ENCODE data around the gene SCAF1.

The SCAF1 gene

DNA sequence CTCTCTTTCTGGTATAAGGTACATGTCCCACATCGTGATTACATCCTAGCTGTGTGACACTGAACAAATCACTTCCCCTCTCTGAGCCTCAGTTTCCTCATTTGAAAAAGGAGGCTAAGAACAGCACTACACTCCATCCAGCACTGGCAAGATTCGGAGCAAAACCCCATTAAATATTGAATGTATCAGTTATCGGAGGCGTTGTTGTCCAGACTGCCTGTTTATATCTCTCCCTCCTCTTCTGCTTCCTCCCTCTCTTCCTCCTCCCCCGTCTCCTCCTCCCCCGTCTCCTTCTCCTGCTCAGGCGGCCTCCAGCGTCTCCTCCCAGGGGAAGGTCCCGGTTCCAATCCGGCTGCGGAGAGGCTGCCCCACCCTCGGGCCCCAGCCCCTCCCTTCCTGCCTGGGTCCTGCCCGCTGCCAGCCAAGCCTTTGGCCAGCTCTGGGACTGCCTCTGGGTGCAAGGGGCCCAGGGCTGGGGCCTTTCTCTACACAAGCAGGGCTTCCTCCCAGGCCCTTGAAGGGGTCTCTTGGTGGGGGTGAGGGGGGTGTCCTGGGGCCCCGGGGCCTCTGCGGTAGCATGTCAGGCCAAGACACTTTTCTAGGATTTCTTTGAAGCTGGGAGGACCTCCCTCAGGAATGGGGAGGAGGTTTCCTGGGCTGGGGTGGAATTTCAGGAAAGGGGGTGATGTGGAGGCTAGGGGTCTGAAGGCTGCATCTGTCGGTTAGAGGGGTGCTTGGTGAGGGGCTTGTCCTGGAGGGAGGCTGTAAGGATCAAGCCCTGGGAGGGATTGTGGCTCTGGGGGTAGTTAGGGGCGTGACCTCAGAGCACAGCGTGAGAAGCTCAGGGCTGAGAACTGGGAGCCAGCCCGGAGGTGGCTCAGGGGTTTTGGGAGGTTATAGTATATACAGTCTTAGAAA is 3.9 kb upstream of the SCAF1 start:
- DNase-seq (ENCODE audit: low spot score): no peak
- TF ChIP-seq, protein P1, sequence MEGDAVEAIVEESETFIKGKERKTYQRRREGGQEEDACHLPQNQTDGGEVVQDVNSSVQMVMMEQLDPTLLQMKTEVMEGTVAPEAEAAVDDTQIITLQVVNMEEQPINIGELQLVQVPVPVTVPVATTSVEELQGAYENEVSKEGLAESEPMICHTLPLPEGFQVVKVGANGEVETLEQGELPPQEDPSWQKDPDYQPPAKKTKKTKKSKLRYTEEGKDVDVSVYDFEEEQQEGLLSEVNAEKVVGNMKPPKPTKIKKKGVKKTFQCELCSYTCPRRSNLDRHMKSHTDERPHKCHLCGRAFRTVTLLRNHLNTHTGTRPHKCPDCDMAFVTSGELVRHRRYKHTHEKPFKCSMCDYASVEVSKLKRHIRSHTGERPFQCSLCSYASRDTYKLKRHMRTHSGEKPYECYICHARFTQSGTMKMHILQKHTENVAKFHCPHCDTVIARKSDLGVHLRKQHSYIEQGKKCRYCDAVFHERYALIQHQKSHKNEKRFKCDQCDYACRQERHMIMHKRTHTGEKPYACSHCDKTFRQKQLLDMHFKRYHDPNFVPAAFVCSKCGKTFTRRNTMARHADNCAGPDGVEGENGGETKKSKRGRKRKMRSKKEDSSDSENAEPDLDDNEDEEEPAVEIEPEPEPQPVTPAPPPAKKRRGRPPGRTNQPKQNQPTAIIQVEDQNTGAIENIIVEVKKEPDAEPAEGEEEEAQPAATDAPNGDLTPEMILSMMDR (IDR thresholded peaks at IDR 0.05; ENCODE audit: borderline replicate concordance, control extremely low read depth, extremely low read depth, insufficient read depth, missing control alignments): no peak
- in situ Hi-C loops (cut with MboI; ENCODE audit: low sequenced_read_pairs, unreplicated experiment): no loop called here

DNA sequence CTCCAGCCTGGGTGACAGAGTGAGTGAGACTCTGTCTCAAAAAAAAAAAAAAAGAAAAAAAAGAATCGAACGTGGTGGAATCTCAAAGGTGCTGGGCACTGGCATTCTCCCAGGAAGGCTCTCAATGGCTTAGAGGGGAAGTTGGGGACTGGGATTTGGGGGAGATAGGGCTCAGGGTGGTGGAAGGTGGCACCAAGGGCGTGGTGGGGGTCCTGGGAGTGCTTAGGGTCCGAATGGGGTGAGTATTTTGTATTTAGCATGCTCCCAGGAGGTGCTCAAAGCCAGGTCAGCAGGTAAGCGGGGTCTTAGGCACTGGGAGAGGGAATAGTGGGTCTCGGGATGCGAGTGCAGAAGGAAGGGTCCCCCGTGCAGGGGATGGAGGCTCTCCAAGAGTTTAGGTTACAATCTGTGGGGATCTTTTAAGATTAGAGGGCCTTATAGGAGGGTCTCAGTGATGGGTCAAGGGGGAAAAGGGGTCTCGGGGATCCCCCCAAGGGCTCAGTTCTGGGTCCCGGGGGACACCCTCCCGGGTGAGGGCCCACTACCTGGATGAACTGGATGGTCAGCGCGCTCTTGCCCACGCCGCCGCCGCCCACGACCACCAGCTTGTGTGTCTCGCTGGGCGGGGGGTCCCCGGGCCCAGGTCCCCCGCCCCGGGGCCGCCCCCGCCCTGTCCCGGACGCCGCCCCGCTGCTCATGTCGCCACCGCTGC is 2.5 kb upstream of the SCAF1 start:
- no peak for DNase-seq (ENCODE audit: low spot score)
- TF ChIP-seq, protein P1 (IDR thresholded peaks at IDR 0.05; ENCODE audit: borderline replicate concordance, control extremely low read depth, extremely low read depth, insufficient read depth, missing control alignments): no peak

DNA sequence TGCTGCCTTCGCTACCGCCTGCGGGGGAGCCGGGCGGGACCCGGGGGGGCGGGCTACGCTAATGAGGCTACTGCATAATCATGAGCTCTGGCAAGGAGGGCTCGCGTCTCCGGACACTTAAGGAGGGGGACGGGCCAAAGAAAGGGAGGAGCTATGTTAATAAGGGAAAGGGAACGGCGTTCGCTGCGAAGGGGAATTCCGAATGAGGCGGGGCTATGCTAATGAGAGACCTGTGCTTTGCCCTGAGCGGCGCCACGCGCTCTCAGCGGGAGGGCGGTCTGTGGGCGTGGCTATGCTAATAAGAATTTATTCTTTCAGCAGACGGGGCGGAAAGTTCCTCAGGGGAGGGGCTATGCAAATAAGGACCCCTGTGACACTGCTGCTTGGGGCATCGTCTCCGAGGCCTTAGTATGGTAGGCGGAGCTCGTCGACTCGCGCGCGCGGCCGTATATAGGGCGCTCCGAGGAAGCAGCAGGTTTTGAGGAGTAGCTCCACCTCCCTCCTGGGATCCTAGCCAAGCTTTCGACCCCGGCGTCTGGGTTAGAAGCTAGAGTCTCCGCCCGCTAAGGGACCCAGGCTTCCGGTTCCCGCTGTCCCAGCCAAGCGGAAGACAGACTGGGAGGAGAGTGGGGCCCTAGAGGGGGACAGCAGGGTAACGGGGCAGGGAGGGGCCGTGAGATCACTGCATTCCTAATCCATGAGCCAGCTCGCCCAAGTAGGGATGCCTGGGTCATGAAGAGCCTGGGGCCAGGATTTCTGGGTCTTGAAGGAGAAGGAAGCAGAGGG is 1.7 kb upstream of the SCAF1 start, which contains the start of gene RRAS:
TSS of gene RRAS (minus strand) at position 31 of the 786 bp plus-strand sequence. CDS start 45 bp downstream, outside the sequence.
- in situ Hi-C loops (cut with MboI; ENCODE audit: low sequenced_read_pairs, unreplicated experiment): no loop called here
- DNase-seq (ENCODE audit: low spot score): peak; percentile 98
- TF ChIP-seq, protein P1 (IDR thresholded peaks at IDR 0.05; ENCODE audit: borderline replicate concordance, control extremely low read depth, extremely low read depth, insufficient read depth, missing control alignments): no peak

More for the DNA sequence above, 2.5 kb upstream of the SCAF1 start:
- in situ Hi-C loops (cut with MboI; ENCODE audit: low sequenced_read_pairs, unreplicated experiment): no loop called here

DNA sequence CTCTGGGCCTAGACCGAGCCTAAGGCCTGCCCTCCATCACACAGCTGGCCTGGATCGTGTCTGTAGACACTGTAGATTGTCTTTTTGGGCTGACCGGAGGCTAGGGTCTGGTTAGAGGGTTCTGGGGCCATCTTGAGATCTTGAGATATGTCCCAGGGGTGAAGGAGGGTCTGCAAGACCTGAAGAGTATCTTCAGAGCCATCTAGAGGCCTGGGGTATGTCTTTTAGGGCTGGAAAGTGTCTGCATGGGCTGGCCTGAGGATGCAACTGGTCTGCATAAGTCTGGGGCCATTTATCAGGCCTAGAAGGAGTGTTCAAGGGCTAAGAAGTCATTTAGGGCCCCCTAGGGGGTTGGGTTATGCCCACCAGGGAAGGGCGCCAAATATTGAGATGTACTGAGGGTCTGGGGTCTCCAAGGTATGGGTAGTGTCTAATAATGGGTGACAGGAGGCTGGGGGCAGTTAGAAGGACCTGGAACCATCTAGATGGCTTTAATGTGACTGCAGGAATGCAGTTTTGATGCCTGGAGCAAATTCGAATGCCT is 555 bp downstream of the SCAF1 start:
- TF ChIP-seq, protein P1 (IDR thresholded peaks at IDR 0.05; ENCODE audit: borderline replicate concordance, control extremely low read depth, extremely low read depth, insufficient read depth, missing control alignments): no peak
- no peak for DNase-seq (ENCODE audit: low spot score)
- in situ Hi-C loops (cut with MboI; ENCODE audit: low sequenced_read_pairs, unreplicated experiment): no loop called here

DNA sequence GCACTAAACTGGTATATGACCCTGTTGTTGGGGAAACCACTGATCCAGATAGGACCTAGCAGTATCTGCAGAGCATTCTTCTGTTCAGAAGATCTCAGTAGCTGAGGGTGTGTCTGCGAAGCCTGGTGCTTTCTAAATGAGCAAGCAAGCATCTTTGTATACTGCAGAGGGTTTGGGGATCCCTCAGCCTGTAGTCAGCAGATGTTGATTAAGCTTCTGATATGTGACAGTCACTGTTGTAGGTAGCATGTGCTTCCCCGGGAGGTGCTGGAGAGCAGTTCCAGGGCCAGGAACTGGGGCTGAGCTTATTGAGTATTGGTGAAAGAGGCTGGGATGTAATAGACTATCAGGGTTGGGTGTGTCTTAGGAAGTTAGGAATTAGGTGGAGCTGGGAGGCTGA is 1.5 kb downstream of the SCAF1 start:
- DNase-seq (ENCODE audit: low spot score): no peak
- in situ Hi-C loops (cut with MboI; ENCODE audit: low sequenced_read_pairs, unreplicated experiment): no loop called here
- TF ChIP-seq, protein P1 (IDR thresholded peaks at IDR 0.05; ENCODE audit: borderline replicate concordance, control extremely low read depth, extremely low read depth, insufficient read depth, missing control alignments): no peak

DNA sequence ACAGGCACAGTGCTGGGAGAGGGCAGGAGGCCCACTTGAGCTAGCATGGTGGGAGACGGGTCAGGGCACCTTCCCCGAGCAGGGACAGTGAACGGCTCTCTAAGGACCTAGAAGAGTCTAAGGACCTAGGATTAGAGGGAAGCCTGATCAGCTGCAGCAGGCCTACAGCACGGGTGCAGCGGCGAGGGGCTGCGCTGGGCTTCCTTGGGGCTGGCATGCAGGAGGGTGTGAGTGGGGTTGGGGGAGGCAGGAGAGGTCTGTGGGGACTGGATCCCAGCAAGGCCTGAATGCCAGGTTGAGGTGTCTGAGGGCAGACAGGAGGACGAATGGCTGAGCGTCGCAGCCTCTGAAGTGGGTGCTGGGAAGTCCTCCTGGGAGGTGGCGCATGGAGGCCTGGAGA is 3.6 kb downstream of the SCAF1 start:
- in situ Hi-C loops (cut with MboI; ENCODE audit: low sequenced_read_pairs, unreplicated experiment): no loop called here
- TF ChIP-seq, protein P1 (IDR thresholded peaks at IDR 0.05; ENCODE audit: borderline replicate concordance, control extremely low read depth, extremely low read depth, insufficient read depth, missing control alignments): no peak
- no peak for DNase-seq (ENCODE audit: low spot score)

All from GM13976 (cell line).